DMS153 treated with DMSO at 0.1 percent for 48 hours (cell line): ENCODE results near the gene ZNF697.
"Not testable (repeated sequence)": the region's sequence is repeated elsewhere in the genome, so short reads cannot be mapped to it uniquely, and the experiment has no call there.

Experiments
- DNase-seq: peaks from one replicate; lab custom pipeline; 2025; ENCODE audit not compliant: unreplicated experiment; lab: John Stamatoyannopoulos, UW

The ZNF697 gene

GRCh38 chr1:119603241-119603640, 44.8 kb downstream of the ZNF697 start:
- DNase-seq = not testable (repeated sequence)

DNA sequence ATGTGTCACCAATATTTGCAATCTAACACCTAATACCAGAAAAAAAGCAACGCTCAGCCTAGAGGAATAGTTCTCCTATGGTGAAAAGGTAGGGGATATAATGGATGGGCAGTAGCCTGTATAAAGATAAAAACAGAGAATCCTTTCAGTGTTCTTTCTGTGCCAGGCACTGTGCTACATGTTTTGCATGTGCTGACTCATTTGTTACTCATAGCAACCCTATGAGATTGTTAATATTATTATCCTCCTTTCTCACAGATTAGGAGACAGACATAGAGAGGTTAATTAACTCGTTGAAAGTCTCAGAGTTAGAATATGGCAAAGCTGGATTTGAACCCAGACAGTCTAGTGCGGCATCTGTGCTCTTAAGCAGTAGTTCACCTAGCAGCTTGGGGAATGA, 45.3 kb downstream of the ZNF697 start:
- DNase-seq = not testable (repeated sequence)

- no peak for DNase-seq
Measured at GRCh38 chr1:119602169-119602568, 45.9 kb downstream of the ZNF697 start.

DNA sequence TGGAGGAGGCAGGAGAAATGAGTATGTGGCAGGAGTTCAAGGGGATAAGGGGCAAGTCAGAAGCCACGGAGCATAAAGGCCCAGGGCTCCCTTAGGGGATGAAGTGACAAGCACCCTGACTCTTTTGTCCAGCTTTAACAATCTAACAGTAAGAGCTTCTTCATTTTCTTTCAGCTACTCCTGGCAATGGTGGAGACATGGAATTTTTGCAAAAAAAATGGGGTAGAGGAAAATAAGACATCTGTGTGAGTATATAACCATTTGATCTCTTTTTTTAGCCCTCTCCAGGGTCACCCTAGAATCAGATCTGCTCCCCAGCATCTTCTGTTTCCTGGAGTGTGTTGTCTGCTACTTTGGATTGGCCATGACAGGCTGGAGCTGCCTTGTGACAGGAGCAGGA, 47.1 kb downstream of the ZNF697 start:
- no peak for DNase-seq

- no peak for DNase-seq
Measured at GRCh38 chr1:119600561-119600960, 47.5 kb downstream of the ZNF697 start.

DNA sequence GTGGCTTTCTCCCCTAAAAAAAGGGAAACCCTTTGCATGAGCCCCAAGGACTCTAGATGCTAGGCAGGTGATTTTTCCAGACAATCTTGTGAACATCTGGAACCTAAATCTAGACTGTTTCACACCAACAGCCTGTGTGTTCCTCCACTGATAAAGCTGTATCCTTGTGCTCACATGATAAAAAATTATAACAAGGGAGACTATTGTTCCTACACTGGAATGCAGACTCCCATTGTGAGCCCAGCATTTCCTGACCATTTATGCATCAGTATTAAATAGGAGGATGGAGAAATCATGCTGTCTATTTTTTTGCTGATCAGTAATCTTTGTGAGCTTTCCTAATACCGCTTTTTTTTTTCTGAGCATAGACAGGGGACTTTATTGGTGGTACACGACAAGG, 52.5 kb downstream of the ZNF697 start:
- DNase-seq = no peak

DNA sequence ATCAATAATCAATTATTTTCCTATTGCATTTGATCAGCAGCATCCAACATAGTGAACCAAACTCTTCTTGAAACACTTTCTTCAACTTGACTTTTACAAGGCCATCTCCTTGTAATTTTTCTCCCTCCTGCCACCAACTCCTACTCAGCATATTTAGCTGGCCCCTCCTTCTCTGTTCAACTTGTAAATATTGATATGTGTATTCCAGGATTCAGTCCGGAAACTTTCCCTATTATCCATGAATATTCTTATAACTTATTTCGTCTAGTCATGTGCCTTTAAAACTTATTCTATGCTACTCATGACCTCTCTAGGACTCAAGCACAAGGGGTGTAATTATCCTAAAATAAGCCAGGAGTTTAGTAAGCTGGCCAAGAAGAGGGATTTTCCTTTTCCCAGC, 52.9 kb downstream of the ZNF697 start:
- DNase-seq = no peak

GRCh38 chr1:119594376-119594775, 53.7 kb downstream of the ZNF697 start:
- no peak for DNase-seq

- DNase-seq = no peak
Measured at GRCh38 chr1:119593805-119594204, 54.3 kb downstream of the ZNF697 start.

DNA sequence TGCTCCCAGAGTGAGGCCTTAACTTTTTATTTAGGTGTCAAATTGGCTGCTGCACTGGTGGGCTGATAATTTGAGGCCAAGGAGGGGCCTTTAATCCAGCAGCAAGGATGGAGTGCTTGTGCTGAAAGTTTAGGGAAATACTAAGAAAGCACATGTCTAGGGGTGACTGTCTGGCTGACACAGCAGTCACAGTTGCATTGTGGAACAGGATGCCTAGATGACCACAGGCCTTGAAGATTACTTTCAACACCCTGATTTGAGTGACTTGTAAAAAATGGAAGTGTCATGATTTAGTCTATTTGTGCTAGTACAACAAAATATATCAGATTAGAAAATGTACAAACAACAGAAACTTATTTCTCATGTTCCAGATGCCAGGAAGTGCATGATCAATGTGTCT, 57.7 kb downstream of the ZNF697 start:
- no peak for DNase-seq

DNA sequence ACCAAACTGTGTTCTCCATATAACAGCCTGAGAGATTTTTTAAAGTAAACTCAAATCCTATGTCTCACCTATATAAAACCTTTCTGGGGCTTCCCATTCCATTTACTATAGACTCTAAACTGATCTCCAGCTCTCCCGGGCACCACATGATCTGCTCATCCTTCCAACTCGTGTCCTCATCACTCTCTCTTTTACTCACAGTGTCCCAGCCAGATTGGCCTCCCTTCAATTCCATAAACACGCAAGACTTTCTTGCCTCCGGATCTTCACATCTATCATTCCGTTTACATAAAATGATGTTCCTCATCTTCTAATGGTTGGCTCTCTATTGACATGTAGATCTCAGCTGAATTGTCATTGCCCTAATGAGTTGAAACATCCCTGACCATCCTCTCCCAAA, 59.4 kb downstream of the ZNF697 start:
- DNase-seq = no peak

- DNase-seq = peak; percentile 46
Measured at GRCh38 chr1:119587341-119587740, 60.7 kb downstream of the ZNF697 start.

DNA sequence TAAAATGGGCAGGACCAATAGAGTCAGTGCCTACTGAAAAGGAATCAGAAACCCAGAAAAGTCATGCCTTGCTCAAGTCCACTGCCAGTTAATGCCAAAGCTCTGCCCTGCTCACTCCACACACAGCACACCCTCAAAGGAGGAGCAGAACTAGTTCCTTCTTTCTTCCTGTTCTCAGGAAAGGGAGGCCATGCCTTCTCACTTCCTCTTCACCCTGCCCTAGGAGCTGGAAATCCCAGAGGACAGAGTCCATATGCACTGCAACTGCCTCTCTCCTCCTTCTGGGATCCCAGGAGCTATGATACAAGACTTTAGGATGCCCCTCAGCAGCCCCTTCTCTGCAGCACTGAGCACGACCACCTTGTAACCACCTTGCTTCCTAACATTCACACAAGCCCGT, 62.3 kb downstream of the ZNF697 start:
- DNase-seq = not testable (repeated sequence)

DNA sequence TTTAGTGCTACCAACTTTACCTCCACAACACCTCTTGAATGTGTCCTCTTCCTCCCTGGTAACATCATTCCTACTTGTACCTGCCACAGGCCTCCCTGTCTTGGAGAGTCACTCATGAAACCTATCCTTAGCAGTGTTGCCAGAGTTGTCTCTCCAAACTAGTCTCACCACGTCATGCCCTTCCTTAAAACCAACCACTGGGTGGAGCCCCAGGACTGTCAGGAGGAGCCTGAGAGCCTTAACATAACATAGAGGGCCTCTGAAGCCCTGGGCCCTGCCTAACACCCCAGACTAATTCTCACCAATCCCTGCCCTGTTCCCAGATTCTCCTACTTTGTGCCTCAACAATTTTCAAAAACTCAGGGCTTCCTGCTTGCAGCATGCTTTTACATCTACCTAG, 65.3 kb downstream of the ZNF697 start:
- DNase-seq = peak; percentile 1

DNA sequence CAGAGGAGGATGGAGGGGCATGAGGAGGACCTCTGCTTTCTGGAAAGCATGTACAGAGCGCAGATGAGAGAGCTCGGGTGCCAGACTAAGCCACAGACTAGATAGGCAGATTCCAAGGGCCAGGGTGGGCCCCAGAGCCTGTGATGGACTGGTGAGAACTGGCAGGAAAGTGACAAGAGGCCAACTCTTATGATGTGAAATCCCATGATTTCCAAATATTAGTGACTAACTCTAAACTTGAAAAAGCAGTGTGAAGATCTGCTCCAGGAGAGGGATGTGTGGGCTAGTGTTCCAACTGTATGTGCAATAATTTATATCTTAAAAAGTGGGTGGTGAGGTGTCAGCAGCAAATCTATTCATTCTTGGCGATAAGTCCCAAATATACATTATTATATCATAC, 67.0 kb downstream of the ZNF697 start:
- not testable (repeated sequence) for DNase-seq

DNA sequence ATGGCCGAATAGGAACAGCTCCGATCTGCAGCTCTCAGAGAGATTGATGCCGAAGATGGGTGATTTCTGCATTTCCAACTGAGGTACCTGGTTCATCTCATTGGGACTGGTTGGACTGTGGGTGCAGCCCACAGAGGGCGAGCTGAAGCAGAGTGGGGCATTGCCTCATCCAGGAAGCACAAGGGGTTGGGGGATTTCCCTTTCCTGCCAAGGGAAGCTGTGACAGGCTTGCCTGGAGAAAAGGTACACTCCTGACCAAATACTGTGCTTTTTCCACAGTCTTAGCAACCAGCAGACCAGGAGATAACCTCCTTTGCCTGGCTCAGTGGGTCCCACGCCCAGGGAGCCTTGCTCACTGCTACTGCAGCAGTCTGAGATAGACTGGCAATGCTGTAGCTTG, 74.2 kb downstream of the ZNF697 start:
- DNase-seq = no peak

DNA sequence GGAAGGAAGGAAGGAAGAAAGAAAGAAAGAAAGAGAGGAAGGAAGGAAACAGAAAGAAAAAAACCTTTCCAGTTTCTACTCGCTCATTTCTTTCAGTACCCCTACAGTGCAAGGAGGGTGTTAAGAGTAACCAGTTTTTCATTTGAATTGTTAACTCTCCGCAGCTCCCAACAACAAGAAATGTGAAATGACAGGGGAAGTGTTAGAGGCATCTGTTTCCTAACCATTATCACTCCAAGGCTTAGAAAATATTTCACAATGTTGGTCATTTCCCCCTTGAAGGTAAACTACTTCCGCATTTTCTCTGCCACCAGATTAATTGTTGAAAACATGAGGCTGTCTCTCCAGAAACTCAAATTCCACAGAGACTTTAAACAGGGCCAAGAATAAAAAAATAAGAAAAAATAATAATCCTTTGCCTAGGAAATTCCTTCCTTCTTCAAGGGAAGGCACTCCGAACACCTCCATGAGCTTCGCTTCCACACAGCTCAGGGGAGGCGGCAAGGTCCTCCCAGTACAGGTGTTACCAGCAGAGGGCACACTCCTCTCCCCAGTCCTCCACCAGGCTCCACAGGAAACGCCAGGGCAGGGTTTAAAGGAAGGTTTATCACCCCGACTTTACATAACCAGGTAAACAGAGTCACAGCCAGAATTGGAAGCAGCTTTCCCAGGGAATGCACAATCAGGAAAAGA, 78.0 kb downstream of the ZNF697 start:
- not testable (repeated sequence) for DNase-seq
